Measurements from ENCODE around the gene HSPA12B. TPM values are rescaled to one million over a fixed set of nuclear protein-coding genes. Genes with fewer than 3 reads are reported as not detected.

HSPA12B gene
- total and polyA plus RNA-seq, 2 of the 13 experiments (the other 11 are each of a cell fraction or from before 2014, with no cell fraction given) = 0.01 TPM; not detected in 1

GRCh38 chr20:3690413-3690812, 42.1 kb upstream of the HSPA12B start:
- Histone ChIP-seq H3K36me3 (replicated peaks in 1 of 2; ENCODE audit: control insufficient read depth in 1 of 2, insufficient read depth in 2 of 2, low read length in 2 of 2) (no peaks in the 10 kb centered on the region), H3K27ac (ENCODE audit: extremely low read length, insufficient read depth, low read length) (no peak overlapping the region), H4K20me1 (ENCODE audit: insufficient read depth, low read length) (no peaks in the 10 kb centered on the region; the same call in 1 of the 2 replicates), H3K79me2 (ENCODE audit: insufficient read depth, low read length) (no peaks in the 10 kb centered on the region), H3K4me3 (replicated peaks in 1 of 3; ENCODE audit: insufficient read depth in 1 of 3, low read depth in 2 of 3, low read length in 3 of 3) (no peak overlapping the region), H3K4me2 (ENCODE audit: low read depth, low read length) (no peak overlapping the region), H3K4me1 (ENCODE audit: insufficient read depth, low read length) (peaks cover 9% of the 10 kb centered on the region; the same call in 1 of the 2 replicates), H2AFZ (ENCODE audit: low read length) (no peak overlapping the region), H3K27me3 (ENCODE audit: control insufficient read depth in 1 of 2, insufficient read depth in 2 of 2, low read length in 2 of 2) (peaks cover 20 to 78% of the 10 kb centered on the region in 2 experiments; a peak in 4 of 5 replicates), H3K9me3 (ENCODE audit: low read length) (no peaks in the 10 kb centered on the region), H3K9ac (ENCODE audit: insufficient read depth, low read depth, low read length) (no peak overlapping the region)
- WGBS (ENCODE audit: low lambda C conversion rate) = 70% methylated on average over 3 of the region's 3 CpGs
- FAIRE-seq = no peak
- CTCF ChIA-PET (ENCODE audit: low intra/inter-chr PET ratio, low total read pairs) = no interaction called here
- DNase-seq (ENCODE audit: low spot score) = no peak
- no peak for ATAC-seq
- POLR2A ChIA-PET = no interaction called here
- in situ Hi-C loops (cut with HindIII; ENCODE audit: extremely low pct_ligation_motif_present, low pct_unique_long_range_greater_than_20kb) (no loop called here), intact Hi-C loops (cut with micrococcal nuclease; ENCODE audit: unreplicated experiment) (no loop called here)
- TF ChIP-seq RXRA (CRISPR knock-in tag; IDR thresholded peaks at IDR 0.05) (no peak), ZNF616 (CRISPR knock-in tag; IDR thresholded peaks at IDR 0.05; ENCODE audit: low read depth) (no peak), ZNF24 (IDR thresholded peaks at IDR 0.05) (no peak), REST (IDR thresholded peaks at IDR 0.05; ENCODE audit: borderline replicate concordance in 1 of 2, low read depth in 1 of 2, low read length in 2 of 2) (no peak), GLI4 (CRISPR knock-in tag; IDR thresholded peaks at IDR 0.05; ENCODE audit: borderline replicate concordance) (no peak), CEBPB (IDR thresholded peaks at IDR 0.05; ENCODE audit: borderline replicate concordance, low read depth, low read length) (peak; percentile 47; the same call in 1 of the 2 replicates), TIGD3 (CRISPR knock-in tag; IDR thresholded peaks at IDR 0.05; ENCODE audit: borderline replicate concordance) (no peak), ZNF331 (CRISPR knock-in tag; IDR thresholded peaks at IDR 0.05) (peak; percentile 95), HOXA5 (CRISPR knock-in tag; IDR thresholded peaks at IDR 0.05) (no peak)
- no TSS peak for BruUV-seq (replicated peaks)

All from HepG2 (cell line).